Measurements from ENCODE around the gene ADAMTS5.

The ADAMTS5 gene

GRCh38 chr21:26914557-26914956, 52.3 kb downstream of the ADAMTS5 start:
- H3K9me3 ChIP-seq (ENCODE audit: insufficient read depth, low read depth, low read length) = no peaks in the 10 kb centered on the region
- no peak overlapping the region for H3K4me2 ChIP-seq (ENCODE audit: low read length)
- no peak overlapping the region for H2AK5ac ChIP-seq (ENCODE audit: low read length)
- no peak overlapping the region for H3K4ac ChIP-seq (ENCODE audit: low read depth, low read length)
- no peak overlapping the region for H3K4me3 ChIP-seq (ENCODE audit: low read depth, low read length)
- H3K36me3 ChIP-seq (ENCODE audit: control insufficient read depth in 1 of 2, insufficient read depth in 2 of 2, low read length in 2 of 2) = no peaks in the 10 kb centered on the region
- H3K27ac ChIP-seq (ENCODE audit: low read depth, low read length) = no peak overlapping the region
- H4K12ac ChIP-seq (ENCODE audit: low read depth, low read length) = no peak overlapping the region
- no peaks in the 10 kb centered on the region for H3K27me3 ChIP-seq (ENCODE audit: insufficient read depth, low read length)
- no peak overlapping the region for H3K9ac ChIP-seq (ENCODE audit: low read length)
- H2BK5ac ChIP-seq (ENCODE audit: low read depth, low read length, poor library complexity) = no peak overlapping the region
- no peak overlapping the region for H2BK120ac ChIP-seq (ENCODE audit: insufficient read depth, low read length, poor library complexity)
- no peak overlapping the region for H3K14ac ChIP-seq (ENCODE audit: low read length)
- no peak overlapping the region for H2AFZ ChIP-seq (ENCODE audit: insufficient read depth, low read length, poor library complexity)
- H3K18ac ChIP-seq (ENCODE audit: low read length) = no peak overlapping the region
- no peak overlapping the region for H4K8ac ChIP-seq (ENCODE audit: low read depth, low read length)
- no peak for DNase-seq
- peaks cover 0 to 2% of the 10 kb centered on the region in 2 experiments for H3K4me1 ChIP-seq (ENCODE audit: control insufficient read depth in 1 of 2, insufficient read depth in 2 of 2, low read length in 2 of 2)
- H2BK12ac ChIP-seq (ENCODE audit: low read length) = no peak overlapping the region
- H3K79me2 ChIP-seq (ENCODE audit: control insufficient read depth, insufficient read depth, low read length, poor library complexity) = no peaks in the 10 kb centered on the region
- H3K23ac ChIP-seq (ENCODE audit: low read length) = no peak overlapping the region
- H3K79me1 ChIP-seq (ENCODE audit: low read length) = no peaks in the 10 kb centered on the region
- H4K91ac ChIP-seq (ENCODE audit: low read depth, low read length) = no peak overlapping the region

DNA sequence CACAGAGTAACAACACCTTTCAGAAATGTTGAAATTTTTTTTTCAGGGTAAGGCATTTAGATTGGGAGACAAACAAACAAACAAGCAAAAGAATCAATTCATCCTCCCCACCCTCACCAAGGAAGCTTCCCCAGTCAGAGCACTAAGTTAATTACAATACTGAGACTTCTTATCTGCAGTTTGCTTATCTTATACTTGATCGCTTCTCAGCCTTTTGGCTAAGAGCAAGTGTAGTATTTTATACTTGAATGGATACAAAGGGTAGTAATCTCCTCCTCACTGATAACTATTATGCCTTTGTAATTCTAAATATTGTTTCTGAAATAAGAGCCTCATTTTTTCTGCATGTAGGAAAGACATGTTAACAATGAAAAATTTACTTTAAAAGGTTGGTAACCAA, 54.4 kb downstream of the ADAMTS5 start:
- Histone ChIP-seq H2BK5ac (ENCODE audit: low read depth, low read length, poor library complexity) (no peak overlapping the region), H2AK5ac (ENCODE audit: low read length) (no peak overlapping the region), H3K4me2 (ENCODE audit: low read length) (no peak overlapping the region), H4K8ac (ENCODE audit: low read depth, low read length) (no peak overlapping the region), H3K27me3 (ENCODE audit: insufficient read depth, low read length) (no peaks in the 10 kb centered on the region), H3K79me2 (ENCODE audit: control insufficient read depth, insufficient read depth, low read length, poor library complexity) (no peaks in the 10 kb centered on the region), H3K79me1 (ENCODE audit: low read length) (no peaks in the 10 kb centered on the region), H3K23ac (ENCODE audit: low read length) (no peak overlapping the region), H3K18ac (ENCODE audit: low read length) (no peak overlapping the region), H4K91ac (ENCODE audit: low read depth, low read length) (no peak overlapping the region), H3K9me3 (ENCODE audit: insufficient read depth, low read depth, low read length) (no peaks in the 10 kb centered on the region), H3K4ac (ENCODE audit: low read depth, low read length) (no peak overlapping the region), H2AFZ (ENCODE audit: insufficient read depth, low read length, poor library complexity) (no peak overlapping the region), H3K36me3 (ENCODE audit: control insufficient read depth in 1 of 2, insufficient read depth in 2 of 2, low read length in 2 of 2) (no peaks in the 10 kb centered on the region), H2BK120ac (ENCODE audit: insufficient read depth, low read length, poor library complexity) (no peak overlapping the region), H3K4me1 (ENCODE audit: control insufficient read depth in 1 of 2, insufficient read depth in 2 of 2, low read length in 2 of 2) (peaks cover 0 to 2% of the 10 kb centered on the region in 2 experiments), H3K27ac (ENCODE audit: low read depth, low read length) (no peak overlapping the region), H3K9ac (ENCODE audit: low read length) (no peak overlapping the region), H3K14ac (ENCODE audit: low read length) (no peak overlapping the region), H2BK12ac (ENCODE audit: low read length) (no peak overlapping the region), H4K12ac (ENCODE audit: low read depth, low read length) (no peak overlapping the region), H3K4me3 (ENCODE audit: low read depth, low read length) (no peak overlapping the region)
- no CpG with 5 or more reads among the region's 1 CpG for WGBS (ENCODE audit: extremely low coverage, insufficient coverage, insufficient read length)
- no peak for DNase-seq

GRCh38 chr21:26909972-26910371, 56.9 kb downstream of the ADAMTS5 start:
- H3K4me2 ChIP-seq (ENCODE audit: low read length) = no peak overlapping the region
- H4K91ac ChIP-seq (ENCODE audit: low read depth, low read length) = no peak overlapping the region
- no peaks in the 10 kb centered on the region for H3K27me3 ChIP-seq (ENCODE audit: insufficient read depth, low read length)
- no peaks in the 10 kb centered on the region for H3K79me2 ChIP-seq (ENCODE audit: control insufficient read depth, insufficient read depth, low read length, poor library complexity)
- H4K8ac ChIP-seq (ENCODE audit: low read depth, low read length) = no peak overlapping the region
- no peak overlapping the region for H4K12ac ChIP-seq (ENCODE audit: low read depth, low read length)
- no peak overlapping the region for H2AFZ ChIP-seq (ENCODE audit: insufficient read depth, low read length, poor library complexity)
- DNase-seq = peak; percentile 14 to 71
- no peak overlapping the region for H3K4ac ChIP-seq (ENCODE audit: low read depth, low read length)
- H3K27ac ChIP-seq (ENCODE audit: low read depth, low read length) = no peak overlapping the region
- H3K23ac ChIP-seq (ENCODE audit: low read length) = no peak overlapping the region
- H3K14ac ChIP-seq (ENCODE audit: low read length) = no peak overlapping the region
- no peak overlapping the region for H2BK12ac ChIP-seq (ENCODE audit: low read length)
- no peak overlapping the region for H3K18ac ChIP-seq (ENCODE audit: low read length)
- no CpG with 5 or more reads among the region's 3 CpGs for WGBS (ENCODE audit: extremely low coverage, insufficient coverage, insufficient read length)
- no peaks in the 10 kb centered on the region for H3K9me3 ChIP-seq (ENCODE audit: insufficient read depth, low read depth, low read length)
- no peaks in the 10 kb centered on the region for H3K79me1 ChIP-seq (ENCODE audit: low read length)
- H3K9ac ChIP-seq (ENCODE audit: low read length) = no peak overlapping the region
- H3K4me1 ChIP-seq (ENCODE audit: control insufficient read depth in 1 of 2, insufficient read depth in 2 of 2, low read length in 2 of 2) = peaks cover 0 to 2% of the 10 kb centered on the region in 2 experiments
- no peak overlapping the region for H2BK120ac ChIP-seq (ENCODE audit: insufficient read depth, low read length, poor library complexity)
- H3K36me3 ChIP-seq (ENCODE audit: control insufficient read depth in 1 of 2, insufficient read depth in 2 of 2, low read length in 2 of 2) = no peaks in the 10 kb centered on the region
- H2AK5ac ChIP-seq (ENCODE audit: low read length) = no peak overlapping the region
- H2BK5ac ChIP-seq (ENCODE audit: low read depth, low read length, poor library complexity) = no peak overlapping the region
- no peak overlapping the region for H3K4me3 ChIP-seq (ENCODE audit: low read depth, low read length)

DNA sequence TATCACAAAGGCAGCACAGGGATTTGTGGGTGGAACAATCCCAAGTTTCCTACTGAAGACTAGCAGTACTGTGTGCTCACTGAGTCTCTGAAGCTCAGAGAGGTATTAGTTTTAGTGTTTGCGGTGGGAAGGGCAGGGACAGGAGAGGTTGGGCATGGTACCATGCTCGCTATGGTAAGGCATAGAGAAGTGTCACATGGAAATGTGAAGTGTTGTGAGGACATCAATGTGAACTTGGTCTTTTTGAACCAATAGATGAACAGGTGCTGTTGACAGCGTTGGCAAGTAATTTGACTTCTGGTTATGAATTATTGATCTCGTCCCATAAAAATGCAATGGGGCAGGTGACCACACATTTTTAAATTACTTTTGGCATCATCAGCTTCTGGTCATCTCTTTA, 65.9 kb downstream of the ADAMTS5 start:
- Histone ChIP-seq H3K36me3 (ENCODE audit: control insufficient read depth in 1 of 2, insufficient read depth in 2 of 2, low read length in 2 of 2) (no peaks in the 10 kb centered on the region), H3K79me1 (ENCODE audit: low read length) (no peaks in the 10 kb centered on the region), H4K91ac (ENCODE audit: low read depth, low read length) (no peak overlapping the region), H2AFZ (ENCODE audit: insufficient read depth, low read length, poor library complexity) (no peak overlapping the region), H4K8ac (ENCODE audit: low read depth, low read length) (no peak overlapping the region), H3K9me3 (ENCODE audit: insufficient read depth, low read depth, low read length) (no peaks in the 10 kb centered on the region), H3K79me2 (ENCODE audit: control insufficient read depth, insufficient read depth, low read length, poor library complexity) (no peaks in the 10 kb centered on the region), H3K27ac (ENCODE audit: low read depth, low read length) (no peak overlapping the region), H3K4me2 (ENCODE audit: low read length) (no peak overlapping the region), H3K14ac (ENCODE audit: low read length) (no peak overlapping the region), H3K9ac (ENCODE audit: low read length) (no peak overlapping the region), H2AK5ac (ENCODE audit: low read length) (no peak overlapping the region), H3K27me3 (ENCODE audit: insufficient read depth, low read length) (no peaks in the 10 kb centered on the region), H2BK5ac (ENCODE audit: low read depth, low read length, poor library complexity) (no peak overlapping the region), H3K4ac (ENCODE audit: low read depth, low read length) (no peak overlapping the region), H2BK12ac (ENCODE audit: low read length) (no peak overlapping the region), H4K12ac (ENCODE audit: low read depth, low read length) (no peak overlapping the region), H3K18ac (ENCODE audit: low read length) (no peak overlapping the region), H3K4me3 (ENCODE audit: low read depth, low read length) (no peak overlapping the region), H3K4me1 (ENCODE audit: control insufficient read depth in 1 of 2, insufficient read depth in 2 of 2, low read length in 2 of 2) (no peaks in the 10 kb centered on the region), H2BK120ac (ENCODE audit: insufficient read depth, low read length, poor library complexity) (no peak overlapping the region), H3K23ac (ENCODE audit: low read length) (no peak overlapping the region)
- WGBS (ENCODE audit: extremely low coverage, insufficient coverage, insufficient read length) = no CpG with 5 or more reads among the region's 4 CpGs
- DNase-seq = no peak

Data from trophoblast cell (in vitro differentiated cells and primary cell).